K562 (cell line): ENCODE data around the gene UBE2G2. TPM values are rescaled to one million over a fixed set of nuclear protein-coding genes. Genes with fewer than 3 reads are reported as not detected.

Source experiments
- RERE ChIP-seq: sonication (generic); formaldehyde crosslinking; IDR thresholded peaks from 2 replicates; pipeline ENCODE4 v1.8.0; 2023; ENCODE audit warnings: missing genetic modification reagents, mild to moderate bottlenecking, borderline replicate concordance
- polyA plus RNA-seq, 8 experiments: library from polyadenylated mRNA; depleted of rRNA in 4 of 8; stranded (reverse) in 5 of 8; unstranded in 3 of 8; fragments of >200 nt; fragmentation: Nextera tagmentation in 2 of 8; fragmentation: Illumina TruSeq in 1 of 8; extraction: Ambion mirVana in 2 of 8; extraction: Trizol in 1 of 8; gene quantifications; 2 replicates each; pipeline versions ENCODE4 v1.2.1 to v1.2.3, GENCODE V29; 2011 to 2014; ENCODE audit warnings: inconsistent platforms in 1 of 8, missing spikeins in 1 of 8
- total RNA-seq, 7 experiments: library from RNA; depleted of rRNA in 6 of 7; stranded (reverse); fragments of >200 nt in 6 of 7; fragmentation: Illumina TruSeq in 2 of 7; extraction: Trizol in 2 of 7; gene quantifications; 2 replicates each; pipeline versions ENCODE4 v1.2.1 to v1.2.3, GENCODE V29; 2011 to 2021; ENCODE audit warnings: low replicate concordance in 1 of 7
- TF ChIP-seq, protein P1 (sequence below): fragments of 250-450 bp; sonication (Bioruptor Pico); IDR thresholded peaks from 2 replicates; pipeline ENCODE4 v1.4.0; 2020; ENCODE audit warnings: mild to moderate bottlenecking, moderate library complexity, borderline replicate concordance

UBE2G2 gene
- total and polyA plus RNA-seq, 9 of the 15 experiments (the other 6 are each of a cell fraction or from before 2014, with no cell fraction given) = 47.5 to 225 (median 140) TPM

GRCh38 chr21:44835647-44835973 is 34.0 kb upstream of the UBE2G2 start (continued):
- TF ChIP-seq, protein P1, sequence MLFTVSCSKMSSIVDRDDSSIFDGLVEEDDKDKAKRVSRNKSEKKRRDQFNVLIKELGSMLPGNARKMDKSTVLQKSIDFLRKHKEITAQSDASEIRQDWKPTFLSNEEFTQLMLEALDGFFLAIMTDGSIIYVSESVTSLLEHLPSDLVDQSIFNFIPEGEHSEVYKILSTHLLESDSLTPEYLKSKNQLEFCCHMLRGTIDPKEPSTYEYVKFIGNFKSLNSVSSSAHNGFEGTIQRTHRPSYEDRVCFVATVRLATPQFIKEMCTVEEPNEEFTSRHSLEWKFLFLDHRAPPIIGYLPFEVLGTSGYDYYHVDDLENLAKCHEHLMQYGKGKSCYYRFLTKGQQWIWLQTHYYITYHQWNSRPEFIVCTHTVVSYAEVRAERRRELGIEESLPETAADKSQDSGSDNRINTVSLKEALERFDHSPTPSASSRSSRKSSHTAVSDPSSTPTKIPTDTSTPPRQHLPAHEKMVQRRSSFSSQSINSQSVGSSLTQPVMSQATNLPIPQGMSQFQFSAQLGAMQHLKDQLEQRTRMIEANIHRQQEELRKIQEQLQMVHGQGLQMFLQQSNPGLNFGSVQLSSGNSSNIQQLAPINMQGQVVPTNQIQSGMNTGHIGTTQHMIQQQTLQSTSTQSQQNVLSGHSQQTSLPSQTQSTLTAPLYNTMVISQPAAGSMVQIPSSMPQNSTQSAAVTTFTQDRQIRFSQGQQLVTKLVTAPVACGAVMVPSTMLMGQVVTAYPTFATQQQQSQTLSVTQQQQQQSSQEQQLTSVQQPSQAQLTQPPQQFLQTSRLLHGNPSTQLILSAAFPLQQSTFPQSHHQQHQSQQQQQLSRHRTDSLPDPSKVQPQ (CRISPR knock-in tag) = no peak
- TF ChIP-seq RERE (CRISPR knock-in tag) = no peak
- TF ChIP-seq, all 486 proteins: peak for 1
